ENCODE results near the gene OPN4. TPM values are rescaled to one million over a fixed set of nuclear protein-coding genes. Genes with fewer than 3 reads are reported as not detected.
A peak's percentile ranks its signal among the peaks of the same experiment; 100 is the strongest.

OPN4 gene
- total RNA-seq, 2 donors from 2014 or later, result not detected

DNA sequence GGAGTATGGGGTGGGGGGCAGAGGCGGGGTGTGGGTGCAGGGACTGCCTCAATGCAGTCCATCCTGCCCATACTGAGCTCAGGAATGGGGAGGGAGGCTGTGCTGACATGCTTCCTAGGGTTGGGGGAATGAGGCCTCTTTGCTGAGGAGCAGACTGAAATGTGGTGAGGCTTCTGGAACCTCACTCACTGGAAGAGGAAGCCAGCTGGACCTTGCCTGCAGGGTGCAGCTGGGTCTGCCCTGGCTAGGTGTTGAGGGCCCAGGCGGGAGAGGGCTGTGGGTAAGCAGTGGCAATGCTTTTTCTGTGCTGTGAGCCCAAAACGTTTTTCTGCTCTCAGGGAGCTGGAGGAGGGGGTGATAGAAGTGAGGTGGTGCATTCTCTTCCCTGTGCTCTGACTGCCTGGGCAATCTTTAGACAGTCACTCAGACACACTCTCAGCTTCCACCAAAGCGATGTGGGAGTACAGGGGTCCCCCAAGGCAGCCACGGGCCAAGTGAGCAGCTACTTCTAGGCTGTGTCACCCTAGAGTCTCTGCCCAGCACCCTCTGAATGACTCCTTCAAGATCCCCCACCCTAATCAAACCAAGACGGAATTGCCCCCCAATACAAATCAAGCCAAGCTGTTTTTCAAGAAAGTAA, 60.9 kb downstream of the OPN4 start:
- no peaks in the 10 kb centered on the region for H3K36me3 Mint-ChIP-seq (ENCODE audit: low read depth)
- H3K4me3 ChIP-seq (ENCODE audit: low read length), result no peak overlapping the region
- no peaks in the 10 kb centered on the region for H3K27me3 ChIP-seq (ENCODE audit: control insufficient read depth, insufficient read depth, low read length, poor library complexity, severe bottlenecking)
- no peaks in the 10 kb centered on the region for H3K4me1 ChIP-seq (ENCODE audit: control insufficient read depth, insufficient read depth, low read length)
- 78 to 88% methylated on average over 3 to 6 of the region's 6 CpGs for WGBS, 2 experiments (ENCODE audit: insufficient coverage in 1 of 2, insufficient read length in 1 of 2)
- no peaks in the 10 kb centered on the region for H3K36me3 ChIP-seq (ENCODE audit: control insufficient read depth, insufficient read depth, low read length)
- H3K4me3 Mint-ChIP-seq, result no peak overlapping the region
- no peak overlapping the region for H3K27ac Mint-ChIP-seq
- H3K4me1 Mint-ChIP-seq, result peaks cover 23% of the 10 kb centered on the region
- no peaks in the 10 kb centered on the region for H3K9me3 Mint-ChIP-seq
- peaks cover 1% of the 10 kb centered on the region for H3K27me3 Mint-ChIP-seq (ENCODE audit: insufficient read depth)
- TF ChIP-seq, protein P1, sequence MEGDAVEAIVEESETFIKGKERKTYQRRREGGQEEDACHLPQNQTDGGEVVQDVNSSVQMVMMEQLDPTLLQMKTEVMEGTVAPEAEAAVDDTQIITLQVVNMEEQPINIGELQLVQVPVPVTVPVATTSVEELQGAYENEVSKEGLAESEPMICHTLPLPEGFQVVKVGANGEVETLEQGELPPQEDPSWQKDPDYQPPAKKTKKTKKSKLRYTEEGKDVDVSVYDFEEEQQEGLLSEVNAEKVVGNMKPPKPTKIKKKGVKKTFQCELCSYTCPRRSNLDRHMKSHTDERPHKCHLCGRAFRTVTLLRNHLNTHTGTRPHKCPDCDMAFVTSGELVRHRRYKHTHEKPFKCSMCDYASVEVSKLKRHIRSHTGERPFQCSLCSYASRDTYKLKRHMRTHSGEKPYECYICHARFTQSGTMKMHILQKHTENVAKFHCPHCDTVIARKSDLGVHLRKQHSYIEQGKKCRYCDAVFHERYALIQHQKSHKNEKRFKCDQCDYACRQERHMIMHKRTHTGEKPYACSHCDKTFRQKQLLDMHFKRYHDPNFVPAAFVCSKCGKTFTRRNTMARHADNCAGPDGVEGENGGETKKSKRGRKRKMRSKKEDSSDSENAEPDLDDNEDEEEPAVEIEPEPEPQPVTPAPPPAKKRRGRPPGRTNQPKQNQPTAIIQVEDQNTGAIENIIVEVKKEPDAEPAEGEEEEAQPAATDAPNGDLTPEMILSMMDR (conservative IDR thresholded peaks at IDR 0.05), result no peak
- H3K9me3 ChIP-seq (ENCODE audit: control insufficient read depth, low read length), result no peaks in the 10 kb centered on the region
- peak; percentile 53 for DNase-seq
- no peak overlapping the region for H3K9ac ChIP-seq (ENCODE audit: extremely low read depth, low read length, poor library complexity, severe bottlenecking)
- H3K27ac ChIP-seq (ENCODE audit: low read depth, low read length), result no peak overlapping the region

DNA sequence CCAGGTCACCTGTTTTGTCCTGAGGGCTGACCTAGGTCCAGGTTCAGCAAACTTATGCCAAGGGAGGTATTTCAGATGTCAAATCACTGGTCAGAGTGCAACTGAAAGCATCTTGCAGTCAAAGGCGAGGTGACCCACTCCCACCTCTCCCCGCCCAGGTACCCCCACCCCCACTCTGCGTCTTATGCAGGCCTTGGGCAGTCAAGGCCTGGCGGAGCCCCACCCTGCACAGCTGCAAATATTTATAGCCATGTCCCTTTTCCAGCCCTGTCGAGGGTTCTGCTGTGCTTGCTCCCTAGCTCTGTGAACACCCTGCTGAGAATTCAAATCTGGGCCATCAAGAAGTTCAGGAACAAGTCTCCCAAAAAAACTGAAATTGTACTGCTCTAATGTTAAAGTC, 61.5 kb downstream of the OPN4 start:
- H3K36me3 ChIP-seq (ENCODE audit: control insufficient read depth, insufficient read depth, low read length), result no peaks in the 10 kb centered on the region
- WGBS, 2 experiments (ENCODE audit: insufficient coverage in 1 of 2, insufficient read length in 1 of 2), result 70 to 79% methylated on average over 2 to 5 of the region's 5 CpGs

More for the DNA sequence above, 61.5 kb downstream of the OPN4 start:
- no peak overlapping the region for H3K27ac ChIP-seq (ENCODE audit: low read depth, low read length)
- no peaks in the 10 kb centered on the region for H3K36me3 Mint-ChIP-seq (ENCODE audit: low read depth)
- DNase-seq, result no peak
- H3K27ac Mint-ChIP-seq, result no peak overlapping the region
- peaks cover 20% of the 10 kb centered on the region for H3K4me1 Mint-ChIP-seq
- H3K9me3 Mint-ChIP-seq, result no peaks in the 10 kb centered on the region
- peaks cover 1% of the 10 kb centered on the region for H3K27me3 Mint-ChIP-seq (ENCODE audit: insufficient read depth)
- no peak overlapping the region for H3K4me3 Mint-ChIP-seq
- no peaks in the 10 kb centered on the region for H3K27me3 ChIP-seq (ENCODE audit: control insufficient read depth, insufficient read depth, low read length, poor library complexity, severe bottlenecking)
- H3K4me1 ChIP-seq (ENCODE audit: control insufficient read depth, insufficient read depth, low read length), result no peaks in the 10 kb centered on the region
- H3K4me3 ChIP-seq (ENCODE audit: low read length), result no peak overlapping the region
- no peak overlapping the region for H3K9ac ChIP-seq (ENCODE audit: extremely low read depth, low read length, poor library complexity, severe bottlenecking)
- TF ChIP-seq, protein P1 (conservative IDR thresholded peaks at IDR 0.05), result no peak
- no peaks in the 10 kb centered on the region for H3K9me3 ChIP-seq (ENCODE audit: control insufficient read depth, low read length)

Other genes starting within 250 kb of the OPN4 start
- 10 to 100 TPM; 48.0 to 54.1 TPM for gene WAPL, start 132.8 kb upstream of the OPN4 start, total RNA-seq
- gene LDB3, start 14.0 kb downstream of the OPN4 start, total RNA-seq, result under 1 TPM; 0.11 to 0.35 TPM
- gene BMPR1A, start 102.1 kb downstream of the OPN4 start, total RNA-seq, result 10 to 100 TPM; 69.4 to 96.4 TPM